Endothelial cell of umbilical vein (primary cell): Measurements from ENCODE around the gene ATP9B. TPM values are rescaled to one million over a fixed set of nuclear protein-coding genes. Genes with fewer than 3 reads are reported as not detected.

Experiments used
- BruUV-seq: library from RNA; stranded (reverse); fragments of 400-500 nt; replicated peaks from 2 replicates; lab custom pipeline; 2021; lab: Mats Ljungman, UMichigan
- CTCF ChIA-PET: fragments of 300-600, 350-600 bp; sonication (Branson Sonifier 250); formaldehyde crosslinking; loops from one replicate; lab custom pipeline; 2021; ENCODE audit warnings: antibody characterized with exemption, inconsistent platforms; lab: Charles Lee
- POLR2A ChIA-PET: fragments of 300-600, 350-600 bp; sonication (Branson Sonifier 250); formaldehyde crosslinking; loops from one replicate; lab custom pipeline; 2021; ENCODE audit warnings: antibody characterized with exemption, inconsistent platforms; lab: Charles Lee
- DNase-seq: peaks from one replicate; pipeline ENCODE4 v3.0.0-alpha.2; 2011; ENCODE audit warnings: low read depth, low spot score
- FAIRE-seq: peaks from 2 replicates; lab custom pipeline; 2011; peaks lifted over from hg19 to GRCh38; lab: Jason Lieb, UNC
- H2AFZ ChIP-seq: 2 replicates; pipeline ENCODE4 v1.6.0; 2012; ENCODE audit warnings: low read depth, low read length, control low read depth, inconsistent platforms
- H3K27ac ChIP-seq: 2 replicates; pipeline ENCODE4 v1.5.1; 2011; ENCODE audit warnings: low read depth, mild to moderate bottlenecking, control low read depth, low read length, moderate library complexity; ENCODE audit not compliant: insufficient read depth
- H3K27me3 ChIP-seq, 2 experiments: 2 replicates each; pipeline versions ENCODE4 v1.6.0 to v1.6.1; 2011; ENCODE audit warnings: low read length in 2 of 2, mixed read lengths in 1 of 2; ENCODE audit not compliant: control insufficient read depth in 2 of 2, insufficient read depth in 2 of 2
- H3K36me3 ChIP-seq, 2 experiments: 2 replicates in 1 of 2; 3 replicates in 1 of 2; pipeline ENCODE4 v1.5.1; 2011; ENCODE audit warnings: low read length in 2 of 2, mild to moderate bottlenecking in 1 of 2, moderate library complexity in 1 of 2; ENCODE audit not compliant: control insufficient read depth in 2 of 2, insufficient read depth in 2 of 2; ENCODE audit errors: extremely low read depth in 1 of 2
- H3K4me1 ChIP-seq: 3 replicates; pipeline ENCODE4 v1.5.1; 2011; ENCODE audit warnings: mild to moderate bottlenecking, low read length; ENCODE audit not compliant: control insufficient read depth, insufficient read depth; ENCODE audit errors: extremely low read depth
- H3K4me2 ChIP-seq: 2 replicates; pipeline ENCODE4 v1.6.1; 2011; ENCODE audit warnings: low read length, control low read depth, mixed read lengths; ENCODE audit not compliant: insufficient read depth
- H3K4me3 ChIP-seq, 3 experiments: fragments of 200-600 bp in 1 of 3; sonication (generic), shearing (Covaris generic) in 1 of 3; replicated peaks in 1 of 3; 2 replicates each; pipeline ENCODE4 v1.5.1; 2011 to 2016; ENCODE audit warnings: control low read depth in 3 of 3, low read length in 3 of 3, mild to moderate bottlenecking in 2 of 3, inconsistent platforms in 1 of 3, low read depth in 1 of 3, moderate library complexity in 1 of 3; ENCODE audit not compliant: insufficient read depth in 1 of 3
- H3K79me2 ChIP-seq: 2 replicates; pipeline ENCODE4 v1.6.0; 2012; ENCODE audit warnings: low read length, inconsistent platforms; ENCODE audit not compliant: control insufficient read depth, insufficient read depth
- H3K9ac ChIP-seq: replicated peaks from 2 replicates; pipeline ENCODE3; 2011; ENCODE audit warnings: low read length, control low read depth; ENCODE audit not compliant: insufficient read depth; ENCODE audit errors: extremely low read depth
- H3K9me1 ChIP-seq: replicated peaks from 3 replicates; pipeline ENCODE4 v1.6.0; 2011; ENCODE audit warnings: mild to moderate bottlenecking, low read length; ENCODE audit not compliant: control insufficient read depth, insufficient read depth; ENCODE audit errors: extremely low read depth
- H3K9me3 ChIP-seq: replicated peaks from 2 replicates; pipeline ENCODE4 v1.5.1; 2012; ENCODE audit warnings: low read length, inconsistent platforms; ENCODE audit not compliant: control insufficient read depth, insufficient read depth
- H4K20me1 ChIP-seq: replicated peaks from 2 replicates; pipeline ENCODE3; 2011; ENCODE audit warnings: mild to moderate bottlenecking, low read length; ENCODE audit not compliant: control insufficient read depth, insufficient read depth; ENCODE audit errors: extremely low read depth
- EZH2 ChIP-seq: IDR thresholded peaks from 2 replicates; pipeline ENCODE4 v1.6.1; 2012; ENCODE audit warnings: borderline replicate concordance, low read depth, mild to moderate bottlenecking, moderate library complexity, low read length, inconsistent platforms; ENCODE audit not compliant: severe bottlenecking
- FOS ChIP-seq: IDR thresholded peaks from 2 replicates; pipeline ENCODE4 v1.6.1; 2011; ENCODE audit warnings: mild to moderate bottlenecking, low read length, moderate library complexity, borderline replicate concordance; ENCODE audit not compliant: insufficient read depth
- GATA2 ChIP-seq: IDR thresholded peaks from 2 replicates; pipeline ENCODE4 v1.7.0; 2011; ENCODE audit warnings: low read depth, mild to moderate bottlenecking, moderate library complexity, mixed read lengths, low read length; ENCODE audit not compliant: insufficient read length, insufficient read depth
- JUN ChIP-seq: IDR thresholded peaks from 2 replicates; pipeline ENCODE4 v1.6.1; 2011; ENCODE audit warnings: borderline replicate concordance, low read depth; ENCODE audit not compliant: insufficient read length, insufficient read depth
- MAX ChIP-seq: IDR thresholded peaks from 2 replicates; pipeline ENCODE4 v1.6.1; 2011; ENCODE audit not compliant: insufficient read depth, insufficient read length
- MYC ChIP-seq: IDR thresholded peaks from one replicate; pipeline ENCODE4 v1.6.1; 2011; ENCODE audit warnings: mild to moderate bottlenecking, low read depth, low read length
- POLR2A ChIP-seq: IDR thresholded peaks from 2 replicates; pipeline ENCODE4 v1.6.1; 2012; ENCODE audit warnings: low read depth, mild to moderate bottlenecking, control low read depth, low read length
- POLR2AphosphoS5 ChIP-seq: IDR thresholded peaks from 2 replicates; pipeline ENCODE4 v1.6.1; 2012; ENCODE audit warnings: low read depth, mild to moderate bottlenecking, control low read depth, low read length, moderate library complexity; ENCODE audit not compliant: insufficient read depth
- dilution Hi-C: fragments of 300-500 bp; cut with MboI; formaldehyde crosslinking; loops from one replicate; pipeline ENCODE4 v1.15.0; 2019; ENCODE audit warnings: low sequenced_read_pairs; ENCODE audit not compliant: extremely low pct_ligation_motif_present
- intact Hi-C: fragments of 100-400 bp; cut with micrococcal nuclease; formaldehyde crosslinking; loops from one replicate; pipeline ENCODE4 v1.10.0; 2022
- polyA plus RNA-seq, 4 experiments: library from polyadenylated mRNA; depleted of rRNA in 3 of 4; stranded (reverse) in 3 of 4; unstranded in 1 of 4; fragments of >200 nt; gene quantifications; 2 replicates each; pipeline versions ENCODE4 v1.2.1 to v1.2.3, GENCODE V29; 2011 to 2012; ENCODE audit warnings: missing spikeins in 1 of 4
- total RNA-seq: library from RNA; stranded (reverse); gene quantifications from 2 replicates; pipeline ENCODE4 v1.2.3, GENCODE V29; 2021
- TF ChIP-seq, protein P1 (sequence below), 2 donors: IDR thresholded peaks; 1 replicate in 1 of 2; 2 replicates in 1 of 2; pipeline ENCODE4 v1.5.1; 2011; ENCODE audit warnings: low read length in 2 of 2, mild to moderate bottlenecking in 2 of 2, moderate library complexity in 2 of 2, control low read depth in 1 of 2, inconsistent platforms in 1 of 2, low read depth in 1 of 2; ENCODE audit not compliant: insufficient read depth in 1 of 2; ENCODE audit errors: extremely low read depth in 1 of 2

The ATP9B gene
- total and polyA plus RNA-seq, 2 donors (not counting 3 experiments of a cell fraction or from before 2014, with no cell fraction given): 14.6 to 18.2 TPM

- POLR2A ChIA-PET: no interaction called here
- intact Hi-C loops (loop anchor here (10.0 kb wide), 1 partner anchor 648 kb away; the partner anchor contains the start of gene RBFA), dilution Hi-C loops (no loop called here)
- no peaks in the 10 kb centered on the region for H4K20me1 ChIP-seq
- no peak overlapping the region for H3K9ac ChIP-seq
- no peak overlapping the region for H2AFZ ChIP-seq
- no peak overlapping the region for H3K4me2 ChIP-seq
- peaks cover 0 to 6% of the 10 kb centered on the region in 2 experiments for H3K27me3 ChIP-seq
- H3K9me3 ChIP-seq: no peaks in the 10 kb centered on the region
- no peaks in the 10 kb centered on the region for H3K9me1 ChIP-seq
- TF ChIP-seq EZH2 (no peak), POLR2AphosphoS5 (no peak), POLR2A (no peak), MAX (no peak), GATA2 (no peak), MYC (no peak), FOS (no peak), JUN (no peak)
- TF ChIP-seq, protein P1, sequence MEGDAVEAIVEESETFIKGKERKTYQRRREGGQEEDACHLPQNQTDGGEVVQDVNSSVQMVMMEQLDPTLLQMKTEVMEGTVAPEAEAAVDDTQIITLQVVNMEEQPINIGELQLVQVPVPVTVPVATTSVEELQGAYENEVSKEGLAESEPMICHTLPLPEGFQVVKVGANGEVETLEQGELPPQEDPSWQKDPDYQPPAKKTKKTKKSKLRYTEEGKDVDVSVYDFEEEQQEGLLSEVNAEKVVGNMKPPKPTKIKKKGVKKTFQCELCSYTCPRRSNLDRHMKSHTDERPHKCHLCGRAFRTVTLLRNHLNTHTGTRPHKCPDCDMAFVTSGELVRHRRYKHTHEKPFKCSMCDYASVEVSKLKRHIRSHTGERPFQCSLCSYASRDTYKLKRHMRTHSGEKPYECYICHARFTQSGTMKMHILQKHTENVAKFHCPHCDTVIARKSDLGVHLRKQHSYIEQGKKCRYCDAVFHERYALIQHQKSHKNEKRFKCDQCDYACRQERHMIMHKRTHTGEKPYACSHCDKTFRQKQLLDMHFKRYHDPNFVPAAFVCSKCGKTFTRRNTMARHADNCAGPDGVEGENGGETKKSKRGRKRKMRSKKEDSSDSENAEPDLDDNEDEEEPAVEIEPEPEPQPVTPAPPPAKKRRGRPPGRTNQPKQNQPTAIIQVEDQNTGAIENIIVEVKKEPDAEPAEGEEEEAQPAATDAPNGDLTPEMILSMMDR (IDR thresholded peaks at IDR 0.05; ENCODE audit: extremely low read depth in 1 of 2, insufficient read depth in 1 of 2, low read depth in 1 of 2, low read length in 2 of 2): no peak
- BruUV-seq: no TSS peak
- CTCF ChIA-PET: interaction anchor here (7.0 kb wide), 1 partner anchor 7 kb away, joined by 62 read pairs; no protein-coding TSS in a partner anchor
- H3K36me3 ChIP-seq: no peaks in the 10 kb centered on the region
- no peak for FAIRE-seq
- H3K4me3 ChIP-seq: no peak overlapping the region
- H3K79me2 ChIP-seq: no peaks in the 10 kb centered on the region
- no peaks in the 10 kb centered on the region for H3K4me1 ChIP-seq
- no peak overlapping the region for H3K27ac ChIP-seq
- DNase-seq: no peak
Measured at GRCh38 chr18:79387214-79387613, 318.0 kb downstream of the ATP9B start.
